ENCODE measurements around the gene CYS1.

GRCh38 chr2:10056439-10056838, 23.8 kb downstream of the CYS1 start:
- TF ChIP-seq EP300 (IDR thresholded peaks at IDR 0.05; ENCODE audit: low read depth) = no peak
- TF ChIP-seq POLR2A (IDR thresholded peaks at IDR 0.05) = no peak
